Measurements from ENCODE around the gene GPRASP3.

GPRASP3 gene

DNA sequence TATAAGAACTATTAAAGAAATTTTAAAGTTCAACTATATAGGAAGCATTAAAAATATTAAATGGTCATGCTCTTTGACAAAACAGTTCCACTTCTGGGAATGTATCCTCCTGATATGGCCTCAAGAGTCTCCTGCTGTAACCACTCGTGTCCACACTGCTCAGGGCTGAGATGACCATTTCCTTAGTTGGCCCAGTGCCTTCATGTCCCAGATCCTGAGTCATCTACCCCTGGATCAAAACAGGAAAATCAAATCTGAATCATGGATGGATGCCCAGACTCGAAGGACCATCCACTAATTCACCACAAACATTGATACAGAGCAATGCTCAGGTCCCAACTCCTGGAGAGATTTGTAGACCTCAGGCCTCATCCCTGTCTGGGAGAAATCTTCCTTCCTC, 44.7 kb downstream of the GPRASP3 start:
- DNase-seq: no peak

DNA sequence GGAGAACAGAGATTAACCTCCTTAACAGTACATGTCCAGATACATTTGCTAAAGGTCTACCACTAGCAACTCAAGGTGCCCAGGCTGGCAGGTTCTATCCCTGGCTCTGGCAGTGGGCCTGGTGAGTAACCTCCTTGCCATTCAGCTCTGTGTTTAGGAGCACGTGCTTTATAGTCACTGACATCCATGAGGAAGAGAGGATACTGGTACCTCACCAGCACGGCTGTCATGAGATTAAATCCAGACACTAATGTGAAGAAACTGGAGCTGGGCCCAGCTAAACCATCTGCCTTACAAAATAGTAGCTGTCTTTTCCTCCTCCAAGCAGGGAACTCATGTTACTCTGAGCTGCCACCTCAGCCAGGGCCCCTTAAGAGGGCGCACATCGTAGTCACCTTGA, 45.3 kb downstream of the GPRASP3 start:
- DNase-seq: no peak

GRCh38 chrX:102767287-102767686, 46.7 kb downstream of the GPRASP3 start:
- no peak for DNase-seq

DNA sequence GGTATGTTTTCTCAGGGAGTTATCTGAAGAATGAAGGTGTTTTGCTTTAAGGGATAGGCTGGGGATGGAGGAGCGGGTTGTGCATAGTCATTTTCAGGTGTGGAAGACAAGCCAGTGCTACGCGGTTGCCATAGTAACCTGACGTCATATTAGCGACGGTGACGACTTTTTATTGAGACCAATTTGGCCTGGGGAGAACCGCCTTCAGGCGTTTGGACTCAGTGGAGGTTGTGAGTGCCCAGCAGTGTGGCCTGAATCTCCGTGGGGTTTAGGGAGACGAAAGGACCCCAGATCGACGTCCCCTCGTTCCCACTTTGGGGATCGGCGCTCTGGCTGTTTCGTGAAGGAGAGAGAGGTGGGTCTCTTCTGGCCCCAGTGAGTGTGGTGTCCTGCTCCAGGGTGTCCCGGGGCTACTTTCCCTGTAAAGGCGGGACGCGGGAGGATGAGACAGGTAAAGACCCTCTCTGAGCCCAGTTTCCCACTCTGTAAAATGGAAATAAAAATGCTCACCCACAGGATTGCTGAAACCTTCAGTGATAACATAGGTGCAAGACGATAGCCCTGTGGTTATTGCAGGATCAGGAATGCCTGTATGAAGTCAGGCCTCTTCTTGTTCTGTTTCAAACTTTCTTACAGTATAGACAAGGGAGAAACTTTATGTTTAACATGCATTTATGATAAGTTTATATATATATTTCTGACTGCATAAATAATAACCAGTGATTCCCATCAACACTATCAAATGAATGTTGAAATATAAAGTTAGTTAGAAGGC, 48.6 kb downstream of the GPRASP3 start:
- DNase-seq: peak; percentile 76 to 87
